ENCODE results near the gene LAIR1.

DNA sequence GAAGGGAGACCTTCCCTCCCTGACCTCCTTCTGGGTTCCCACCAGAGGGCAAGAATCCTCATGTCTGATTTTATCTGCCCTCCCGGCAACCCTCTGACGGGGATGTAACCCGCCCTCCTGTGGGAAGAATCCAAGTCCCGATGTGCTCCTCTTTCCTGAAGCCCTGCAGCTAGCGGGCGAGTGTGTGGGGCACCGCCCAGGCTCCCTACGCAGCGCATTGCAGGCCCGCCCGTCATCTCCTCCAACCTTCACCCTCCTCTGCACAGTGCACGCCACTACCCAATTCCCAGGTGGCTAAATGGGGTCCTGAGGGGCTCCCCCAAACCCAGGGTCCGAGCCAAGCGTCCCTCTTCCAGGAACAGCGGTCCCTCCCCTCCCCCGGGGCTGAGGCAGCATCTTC, 7.3 kb downstream of the LAIR1 start:
- TF ChIP-seq, protein P1, sequence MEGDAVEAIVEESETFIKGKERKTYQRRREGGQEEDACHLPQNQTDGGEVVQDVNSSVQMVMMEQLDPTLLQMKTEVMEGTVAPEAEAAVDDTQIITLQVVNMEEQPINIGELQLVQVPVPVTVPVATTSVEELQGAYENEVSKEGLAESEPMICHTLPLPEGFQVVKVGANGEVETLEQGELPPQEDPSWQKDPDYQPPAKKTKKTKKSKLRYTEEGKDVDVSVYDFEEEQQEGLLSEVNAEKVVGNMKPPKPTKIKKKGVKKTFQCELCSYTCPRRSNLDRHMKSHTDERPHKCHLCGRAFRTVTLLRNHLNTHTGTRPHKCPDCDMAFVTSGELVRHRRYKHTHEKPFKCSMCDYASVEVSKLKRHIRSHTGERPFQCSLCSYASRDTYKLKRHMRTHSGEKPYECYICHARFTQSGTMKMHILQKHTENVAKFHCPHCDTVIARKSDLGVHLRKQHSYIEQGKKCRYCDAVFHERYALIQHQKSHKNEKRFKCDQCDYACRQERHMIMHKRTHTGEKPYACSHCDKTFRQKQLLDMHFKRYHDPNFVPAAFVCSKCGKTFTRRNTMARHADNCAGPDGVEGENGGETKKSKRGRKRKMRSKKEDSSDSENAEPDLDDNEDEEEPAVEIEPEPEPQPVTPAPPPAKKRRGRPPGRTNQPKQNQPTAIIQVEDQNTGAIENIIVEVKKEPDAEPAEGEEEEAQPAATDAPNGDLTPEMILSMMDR (IDR thresholded peaks at IDR 0.05): no peak
- TF ChIP-seq POLR2A (IDR thresholded peaks at IDR 0.05): no peak
